Tibial nerve (tissue), 4 donors: ENCODE data around the gene ADPGK.

Experiments
- EP300 ChIP-seq, 2 donors: sonication (generic); formaldehyde crosslinking; IDR thresholded peaks; one replicate each; pipeline ENCODE4 v1.6.1; 2017; ENCODE audit warnings: antibody characterized with exemption in 2 of 2, mild to moderate bottlenecking in 1 of 2
- POLR2A ChIP-seq, 2 donors: fragments of 450-650 bp; IDR thresholded peaks; one replicate each; pipeline ENCODE4 v1.6.1; 2017; ENCODE audit warnings: antibody characterized with exemption in 2 of 2, mild to moderate bottlenecking in 2 of 2, moderate library complexity in 2 of 2
- TF ChIP-seq, protein P1 (sequence below), 5 experiments: fragments of 200-600 bp in 3 of 5; fragments of 450-650 bp in 2 of 5; sonication (generic) in 3 of 5; IDR thresholded peaks; one replicate each; pipeline ENCODE4 v1.5.1; 2016 to 2019; ENCODE audit warnings: antibody characterized with exemption in 5 of 5, mild to moderate bottlenecking in 3 of 5, moderate library complexity in 2 of 5

DNA sequence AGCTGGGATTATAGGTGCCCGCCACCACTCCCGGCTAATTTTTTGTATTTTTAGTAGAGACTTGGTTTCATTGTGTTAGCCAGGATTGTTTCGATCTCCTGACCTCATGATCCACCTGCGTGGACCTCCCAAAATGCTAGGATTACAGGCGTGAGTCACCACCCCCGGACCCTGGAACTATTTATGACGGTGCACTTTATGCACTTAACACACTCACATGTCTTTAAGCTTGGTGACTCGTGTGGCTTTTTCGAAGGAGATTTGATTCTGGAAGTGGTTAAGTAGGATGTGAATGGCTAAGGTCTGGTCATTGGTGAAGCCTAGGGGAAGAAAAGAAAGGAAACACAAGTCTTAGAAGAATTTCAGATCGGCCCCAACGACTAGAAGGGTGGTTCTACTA lies 77.3 kb downstream of the ADPGK start:
- TF ChIP-seq, protein P1, sequence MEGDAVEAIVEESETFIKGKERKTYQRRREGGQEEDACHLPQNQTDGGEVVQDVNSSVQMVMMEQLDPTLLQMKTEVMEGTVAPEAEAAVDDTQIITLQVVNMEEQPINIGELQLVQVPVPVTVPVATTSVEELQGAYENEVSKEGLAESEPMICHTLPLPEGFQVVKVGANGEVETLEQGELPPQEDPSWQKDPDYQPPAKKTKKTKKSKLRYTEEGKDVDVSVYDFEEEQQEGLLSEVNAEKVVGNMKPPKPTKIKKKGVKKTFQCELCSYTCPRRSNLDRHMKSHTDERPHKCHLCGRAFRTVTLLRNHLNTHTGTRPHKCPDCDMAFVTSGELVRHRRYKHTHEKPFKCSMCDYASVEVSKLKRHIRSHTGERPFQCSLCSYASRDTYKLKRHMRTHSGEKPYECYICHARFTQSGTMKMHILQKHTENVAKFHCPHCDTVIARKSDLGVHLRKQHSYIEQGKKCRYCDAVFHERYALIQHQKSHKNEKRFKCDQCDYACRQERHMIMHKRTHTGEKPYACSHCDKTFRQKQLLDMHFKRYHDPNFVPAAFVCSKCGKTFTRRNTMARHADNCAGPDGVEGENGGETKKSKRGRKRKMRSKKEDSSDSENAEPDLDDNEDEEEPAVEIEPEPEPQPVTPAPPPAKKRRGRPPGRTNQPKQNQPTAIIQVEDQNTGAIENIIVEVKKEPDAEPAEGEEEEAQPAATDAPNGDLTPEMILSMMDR (IDR thresholded peaks at IDR 0.05), result no peak
- no peak for TF ChIP-seq POLR2A (IDR thresholded peaks at IDR 0.05)
- no peak for TF ChIP-seq EP300 (IDR thresholded peaks at IDR 0.05)
